Esophagus muscularis mucosa (tissue), 4 donors: Measurements from ENCODE around the gene POU3F3.

ENCODE experiments used
- EP300 ChIP-seq: sonication (generic); formaldehyde crosslinking; IDR thresholded peaks from one replicate; pipeline ENCODE4 v1.6.1; 2017; ENCODE audit warnings: antibody characterized with exemption
- POLR2A ChIP-seq: fragments of 450-650 bp; IDR thresholded peaks from one replicate; pipeline ENCODE4 v1.6.1; 2017; ENCODE audit warnings: antibody characterized with exemption, moderate library complexity, mild to moderate bottlenecking, low read depth
- POLR2AphosphoS5 ChIP-seq, 2 donors: sonication (generic); formaldehyde crosslinking; IDR thresholded peaks; one replicate each; pipeline ENCODE4 v1.6.1; 2017; ENCODE audit warnings: antibody characterized with exemption in 2 of 2
- TF ChIP-seq, protein P1 (sequence below), 3 experiments: fragments of 200-600 bp in 2 of 3; fragments of 450-650 bp in 1 of 3; sonication (generic) in 2 of 3; IDR thresholded peaks; one replicate each; pipeline ENCODE4 v1.5.1; 2017 to 2019; ENCODE audit warnings: antibody characterized with exemption in 3 of 3, mild to moderate bottlenecking in 2 of 3, moderate library complexity in 1 of 3

DNA sequence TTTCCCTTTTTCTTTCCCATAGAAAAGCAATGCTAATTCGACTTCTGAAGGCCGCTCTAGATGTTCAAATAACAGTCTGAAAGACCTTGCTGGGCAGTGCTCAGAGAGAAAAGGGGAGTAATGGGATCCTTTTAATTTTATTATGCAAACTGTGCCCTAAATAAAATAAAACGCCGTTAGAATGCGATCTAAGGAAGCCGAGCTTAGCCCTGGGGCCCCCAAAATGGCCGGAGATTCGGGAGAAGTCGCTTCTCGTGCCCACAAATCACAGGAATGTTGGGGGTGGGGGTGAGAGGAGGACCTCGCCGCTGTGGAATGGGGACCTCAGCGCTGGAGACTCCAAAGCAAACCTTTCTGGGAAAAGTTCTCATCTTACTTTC, 8.4 kb upstream of the POU3F3 start:
- TF ChIP-seq POLR2A (no peak), POLR2AphosphoS5 (IDR thresholded peaks at IDR 0.05) (no peak), EP300 (no peak)
- TF ChIP-seq, protein P1, sequence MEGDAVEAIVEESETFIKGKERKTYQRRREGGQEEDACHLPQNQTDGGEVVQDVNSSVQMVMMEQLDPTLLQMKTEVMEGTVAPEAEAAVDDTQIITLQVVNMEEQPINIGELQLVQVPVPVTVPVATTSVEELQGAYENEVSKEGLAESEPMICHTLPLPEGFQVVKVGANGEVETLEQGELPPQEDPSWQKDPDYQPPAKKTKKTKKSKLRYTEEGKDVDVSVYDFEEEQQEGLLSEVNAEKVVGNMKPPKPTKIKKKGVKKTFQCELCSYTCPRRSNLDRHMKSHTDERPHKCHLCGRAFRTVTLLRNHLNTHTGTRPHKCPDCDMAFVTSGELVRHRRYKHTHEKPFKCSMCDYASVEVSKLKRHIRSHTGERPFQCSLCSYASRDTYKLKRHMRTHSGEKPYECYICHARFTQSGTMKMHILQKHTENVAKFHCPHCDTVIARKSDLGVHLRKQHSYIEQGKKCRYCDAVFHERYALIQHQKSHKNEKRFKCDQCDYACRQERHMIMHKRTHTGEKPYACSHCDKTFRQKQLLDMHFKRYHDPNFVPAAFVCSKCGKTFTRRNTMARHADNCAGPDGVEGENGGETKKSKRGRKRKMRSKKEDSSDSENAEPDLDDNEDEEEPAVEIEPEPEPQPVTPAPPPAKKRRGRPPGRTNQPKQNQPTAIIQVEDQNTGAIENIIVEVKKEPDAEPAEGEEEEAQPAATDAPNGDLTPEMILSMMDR (IDR thresholded peaks at IDR 0.05), result no peak
